K562 (cell line): ENCODE data around the gene PSMG3. TPM values are rescaled to one million over a fixed set of nuclear protein-coding genes. Genes with fewer than 3 reads are reported as not detected.

ENCODE experiments used
- ATAC-seq: fragments of 200-7000 bp; cut with Tn5 transposase; 3 replicates; pipeline ENCODE4 v1.9.1; 2020; ENCODE audit warnings: moderate library complexity
- BruUV-seq: library from RNA; stranded (reverse); fragments of 400-500 nt; replicated peaks from 2 replicates; lab custom pipeline; 2021; lab: Mats Ljungman, UMichigan
- CTCF ChIA-PET: fragments of 300-600 bp; formaldehyde crosslinking; extraction: SDS; loops from one replicate; lab custom pipeline; 2021; ENCODE audit warnings: low intra/inter-chr PET ratio; lab: Yijun Ruan, JAX
- POLR2A ChIA-PET: fragments of 300-600, 350-650 bp; sonication (Branson Sonifier 250); formaldehyde crosslinking; extraction: SDS; loops from one replicate; lab custom pipeline; 2021; ENCODE audit warnings: antibody characterized with exemption, inconsistent platforms; lab: Yijun Ruan, JAX
- DNase-seq, 4 experiments: peaks; one replicate each; pipeline versions ENCODE4 v3.0.0 to v3.0.0-alpha.2; 2011 to 2018; ENCODE audit warnings: low spot score in 3 of 4, mixed read lengths in 3 of 4; ENCODE audit errors: extremely low read depth in 1 of 4
- FAIRE-seq: peaks from 2 replicates; lab custom pipeline; 2011; peaks lifted over from hg19 to GRCh38; lab: Jason Lieb, UNC
- H2AFZ ChIP-seq: 2 replicates; pipeline ENCODE4 v1.6.0; 2011; ENCODE audit warnings: low read depth, low read length, control low read depth, inconsistent platforms
- H3K27ac ChIP-seq: fragments of 200-600 bp; 3 replicates; pipeline ENCODE4 v1.8.0; 2011; ENCODE audit warnings: low read depth, mild to moderate bottlenecking, control low read depth, inconsistent platforms, low read length, moderate library complexity, mixed read lengths; ENCODE audit errors: extremely low read depth
- H3K27me3 ChIP-seq, 2 experiments: fragments of 300-600 bp in 1 of 2; 2 replicates in 1 of 2; 3 replicates in 1 of 2; pipeline versions ENCODE4 v1.6.0 to v1.8.0; 2011; ENCODE audit warnings: inconsistent platforms in 2 of 2, low read length in 2 of 2, mild to moderate bottlenecking in 1 of 2, mixed read lengths in 1 of 2, moderate library complexity in 1 of 2; ENCODE audit not compliant: control insufficient read depth in 2 of 2, insufficient read depth in 2 of 2
- H3K36me3 ChIP-seq: fragments of 300-600 bp; 3 replicates; pipeline ENCODE4 v1.8.0; 2011; ENCODE audit warnings: mild to moderate bottlenecking, low read length, inconsistent platforms; ENCODE audit not compliant: control insufficient read depth, insufficient read depth
- H3K4me1 ChIP-seq, 2 experiments: fragments of 200-600 bp in 1 of 2; replicated peaks in 1 of 2; 2 replicates in 1 of 2; 3 replicates in 1 of 2; pipeline versions ENCODE4 v1.5.1 to v1.8.0; 2011; ENCODE audit warnings: inconsistent platforms in 2 of 2, low read length in 2 of 2, mild to moderate bottlenecking in 1 of 2, mixed read lengths in 1 of 2, moderate library complexity in 1 of 2; ENCODE audit not compliant: control insufficient read depth in 2 of 2, insufficient read depth in 2 of 2
- H3K4me2 ChIP-seq: 2 replicates; pipeline ENCODE4 v1.6.1; 2011; ENCODE audit warnings: low read length, control low read depth, inconsistent platforms, mixed read lengths; ENCODE audit not compliant: insufficient read depth
- H3K4me3 ChIP-seq: fragments of 200-600 bp; sonication (generic), shearing (Covaris generic); 2 replicates; pipeline ENCODE4 v1.5.1; 2016; ENCODE audit warnings: control low read depth, inconsistent platforms
- H3K79me2 ChIP-seq: fragments of 200-600 bp; 3 replicates; pipeline ENCODE4 v1.8.0; 2011; ENCODE audit warnings: low read length, inconsistent platforms; ENCODE audit not compliant: control insufficient read depth, insufficient read depth
- H3K9ac ChIP-seq, 2 experiments: 2 replicates each; pipeline versions ENCODE4 v1.6.0 to v1.6.1; 2011; ENCODE audit warnings: low read depth in 2 of 2, low read length in 2 of 2, control low read depth in 1 of 2, inconsistent platforms in 1 of 2, mild to moderate bottlenecking in 1 of 2, mixed read lengths in 1 of 2; ENCODE audit not compliant: insufficient read depth in 1 of 2
- H3K9me1 ChIP-seq: one replicate; pipeline ENCODE4 v1.6.0; 2011; ENCODE audit warnings: inconsistent platforms, mild to moderate bottlenecking, low read length, moderate library complexity; ENCODE audit not compliant: control insufficient read depth, insufficient read depth
- H3K9me3 ChIP-seq: replicated peaks from 2 replicates; pipeline ENCODE4 v1.5.1; 2011; ENCODE audit warnings: low read depth, low read length, inconsistent platforms; ENCODE audit not compliant: control insufficient read depth, insufficient read depth
- H4K20me1 ChIP-seq: replicated peaks from 2 replicates; pipeline ENCODE4 v1.6.1; 2011; ENCODE audit warnings: low read length, inconsistent platforms, mixed read lengths; ENCODE audit not compliant: control insufficient read depth, insufficient read depth
- ASH1L ChIP-seq: fragments of 450-650 bp; IDR thresholded peaks from 2 replicates; pipeline ENCODE4 v1.6.1; 2018; ENCODE audit warnings: borderline replicate concordance, mild to moderate bottlenecking, low read depth; ENCODE audit not compliant: partially characterized antibody
- E2F5 ChIP-seq: sonication (generic); formaldehyde crosslinking; IDR thresholded peaks from 2 replicates; pipeline ENCODE4 v1.8.0; 2022; ENCODE audit warnings: mild to moderate bottlenecking, missing genetic modification reagents
- FOXK2 ChIP-seq, 2 experiments: fragments of 450-650 bp; IDR thresholded peaks in 1 of 2; conservative IDR thresholded peaks in 1 of 2; 2 replicates each; pipeline ENCODE4 v1.6.1; 2016; ENCODE audit warnings: low read depth in 2 of 2, mild to moderate bottlenecking in 1 of 2
- IRF9 ChIP-seq: fragments of 450-650 bp; IDR thresholded peaks from 2 replicates; pipeline ENCODE4 v1.6.1; 2016; ENCODE audit warnings: missing biosample characterization, missing genetic modification characterization
- KLF1 ChIP-seq: fragments of 450-650 bp; IDR thresholded peaks from 2 replicates; pipeline ENCODE4 v1.6.1; 2016; ENCODE audit warnings: missing genetic modification characterization, missing compliant biosample characterization
- NR2C1 ChIP-seq, 2 experiments: fragments of 450-650 bp; IDR thresholded peaks; 2 replicates each; pipeline ENCODE4 v1.6.1; 2017; ENCODE audit warnings: mild to moderate bottlenecking in 2 of 2, antibody characterized with exemption in 1 of 2, inconsistent platforms in 1 of 2, missing compliant biosample characterization in 1 of 2, missing genetic modification characterization in 1 of 2
- NR3C1 ChIP-seq: sonication (generic); formaldehyde crosslinking; IDR thresholded peaks from 2 replicates; pipeline ENCODE4 v1.8.1; 2022; ENCODE audit warnings: missing genetic modification reagents
- PRPF4 ChIP-seq: fragments of 200-400 bp; formaldehyde crosslinking; IDR thresholded peaks from one replicate; pipeline ENCODE4 v1.6.1; 2017; ENCODE audit warnings: low read length, low read depth, mild to moderate bottlenecking; ENCODE audit not compliant: insufficient read depth, poor library complexity, severe bottlenecking
- SAFB ChIP-seq: fragments of 200-400 bp; formaldehyde crosslinking; IDR thresholded peaks from 2 replicates; pipeline ENCODE4 v1.6.1; 2017; ENCODE audit warnings: low read depth, low read length, borderline replicate concordance
- SAP30 ChIP-seq: fragments of 200-600 bp; sonication (generic); IDR thresholded peaks from 2 replicates; pipeline ENCODE4 v1.6.1; 2012; ENCODE audit warnings: borderline replicate concordance, low read depth, mild to moderate bottlenecking, moderate library complexity, low read length, control low read depth, inconsistent platforms; ENCODE audit not compliant: insufficient read depth, poor library complexity, severe bottlenecking
- SP1 ChIP-seq: sonication (generic); formaldehyde crosslinking; IDR thresholded peaks from 2 replicates; pipeline ENCODE4 v1.8.1; 2022; ENCODE audit warnings: mild to moderate bottlenecking, missing genetic modification reagents
- TCF7 ChIP-seq: sonication (generic); IDR thresholded peaks from 2 replicates; pipeline ENCODE4 v1.6.1; 2016; ENCODE audit warnings: antibody characterized with exemption, borderline replicate concordance
- ZBED1 ChIP-seq: IDR thresholded peaks from 2 replicates; pipeline ENCODE4 v1.6.1; 2014
- ZNF584 ChIP-seq: fragments of 200-800 bp; sonication (Bioruptor generic); IDR thresholded peaks from 2 replicates; pipeline ENCODE4 v1.6.1; 2016; ENCODE audit warnings: low read depth, mild to moderate bottlenecking, missing genetic modification characterization, missing compliant biosample characterization
- ZNF785 ChIP-seq: fragments of 250-450 bp; sonication (Bioruptor Pico); IDR thresholded peaks from 2 replicates; pipeline ENCODE4 v1.4.0; 2020; ENCODE audit warnings: mild to moderate bottlenecking
- WGBS: fragments of 100-300 bp; shearing (Covaris generic); methylation state at CpG from one replicate; pipeline ENCODE4 v1.1.6; 2016; ENCODE audit warnings: low coverage, mixed read lengths; ENCODE audit not compliant: insufficient coverage; ENCODE audit errors: missing lambda C conversion rate; 5-methylcytosine and 5-hydroxymethylcytosine counted together
- in situ Hi-C: fragments of 300-500 bp; cut with MboI; formaldehyde crosslinking; loops from 4 replicates; pipeline ENCODE4 v1.15.0; 2018; ENCODE audit warnings: inconsistent platforms, mixed read lengths
- intact Hi-C: fragments of 100-400 bp; cut with micrococcal nuclease; formaldehyde crosslinking; loops from 2 replicates; pipeline ENCODE4 v1.14.2; 2022
- polyA plus RNA-seq, 8 experiments: library from polyadenylated mRNA; depleted of rRNA in 4 of 8; stranded (reverse) in 5 of 8; unstranded in 3 of 8; fragments of >200 nt; fragmentation: Nextera tagmentation in 2 of 8; fragmentation: Illumina TruSeq in 1 of 8; extraction: Ambion mirVana in 2 of 8; extraction: Trizol in 1 of 8; gene quantifications; 2 replicates each; pipeline versions ENCODE4 v1.2.1 to v1.2.3, GENCODE V29; 2011 to 2014; ENCODE audit warnings: inconsistent platforms in 1 of 8, missing spikeins in 1 of 8
- total RNA-seq, 7 experiments: library from RNA; depleted of rRNA in 6 of 7; stranded (reverse); fragments of >200 nt in 6 of 7; fragmentation: Illumina TruSeq in 2 of 7; extraction: Trizol in 2 of 7; gene quantifications; 2 replicates each; pipeline versions ENCODE4 v1.2.1 to v1.2.3, GENCODE V29; 2011 to 2021; ENCODE audit warnings: low replicate concordance in 1 of 7
- TF ChIP-seq, protein P1 (sequence below), 2 experiments: fragments of 450-650 bp in 1 of 2; sonication (generic) in 1 of 2; formaldehyde crosslinking in 1 of 2; IDR thresholded peaks in 1 of 2; conservative IDR thresholded peaks in 1 of 2; 2 replicates each; pipeline versions ENCODE4 v1.6.1 to v1.8.1; 2016 to 2023; ENCODE audit warnings: mild to moderate bottlenecking in 2 of 2, moderate library complexity in 2 of 2, inconsistent platforms in 1 of 2, missing genetic modification reagents in 1 of 2

The PSMG3 gene
- total and polyA plus RNA-seq, 9 of the 15 experiments (the other 6 are each of a cell fraction or from before 2014, with no cell fraction given), result 34.8 to 122 (median 80.1) TPM

DNA sequence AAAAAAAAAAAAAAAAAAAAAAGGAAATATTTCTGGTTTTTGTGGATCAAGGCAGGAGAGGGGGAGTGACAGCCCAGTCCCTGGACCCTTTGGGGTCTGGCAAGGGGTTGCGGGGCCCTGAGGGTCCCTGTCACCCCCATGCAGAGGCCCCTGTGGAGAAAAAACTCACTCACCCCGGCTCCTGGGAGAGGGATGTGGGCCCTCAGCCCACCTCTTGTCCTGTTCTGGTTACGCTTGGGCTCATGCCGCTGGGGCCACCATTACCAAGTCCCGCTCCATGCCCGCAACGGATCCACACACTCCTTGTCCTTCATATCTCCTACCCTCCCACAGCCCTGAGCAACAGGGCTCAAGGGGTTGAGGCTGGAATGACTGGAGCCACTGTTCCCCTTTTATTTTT lies 12.8 kb downstream of the PSMG3 start:
- Histone ChIP-seq H3K4me3 (no peak overlapping the region), H3K27me3 (no peaks in the 10 kb centered on the region), H3K9me1 (no peaks in the 10 kb centered on the region), H2AFZ (no peak overlapping the region), H3K9ac (no peak overlapping the region), H3K79me2 (no peaks in the 10 kb centered on the region), H3K4me2 (no peak overlapping the region), H3K9me3 (no peaks in the 10 kb centered on the region), H3K27ac (no peak overlapping the region), H3K36me3 (no peaks in the 10 kb centered on the region), H4K20me1 (no peaks in the 10 kb centered on the region), H3K4me1 (peaks cover 0 to 70% of the 10 kb centered on the region in 2 experiments; a peak in 4 of 5 replicates)
- FAIRE-seq (no peak), DNase-seq (no peak), ATAC-seq (no peak)
- BruUV-seq, result no TSS peak
- POLR2A ChIA-PET, result no interaction called here
- intact Hi-C loops (loop anchor here (5.0 kb wide), 1 partner anchor 50 kb away; no protein-coding TSS in a partner anchor), in situ Hi-C loops (no loop called here)
- CTCF ChIA-PET, result interaction anchor here (0.7 to 1.2 kb wide), 2 partner anchors 52 to 53 kb away, joined by 3 to 6 read pairs; partner anchors contain the start of gene INTS1
- WGBS, result 80% methylated on average over 6 of the region's 7 CpGs
- TF ChIP-seq ZNF785 (CRISPR knock-in tag) (no peak), NR3C1 (no peak), PRPF4 (no peak), KLF1 (tag) (no peak), ASH1L (no peak), ZBED1 (no peak), NR2C1 (IDR thresholded peaks at IDR 0.05) (no peak), NR2C1 (tag; IDR thresholded peaks at IDR 0.05) (no peak), SAFB (no peak), TCF7 (no peak), FOXK2 (conservative IDR thresholded peaks at IDR 0.05 in 1 of 2, IDR thresholded peaks at IDR 0.05 in 1 of 2; ENCODE audit: low read depth in 2 of 2) (no peak), SAP30 (no peak), IRF9 (tag) (no peak), E2F5 (CRISPR knock-in tag) (no peak), SP1 (CRISPR knock-in tag) (no peak), ZNF584 (CRISPR knock-in tag) (no peak)
- TF ChIP-seq, protein P1, sequence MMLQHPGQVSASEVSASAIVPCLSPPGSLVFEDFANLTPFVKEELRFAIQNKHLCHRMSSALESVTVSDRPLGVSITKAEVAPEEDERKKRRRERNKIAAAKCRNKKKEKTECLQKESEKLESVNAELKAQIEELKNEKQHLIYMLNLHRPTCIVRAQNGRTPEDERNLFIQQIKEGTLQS (IDR thresholded peaks at IDR 0.05), result no peak
- TF ChIP-seq, protein P1 (CRISPR knock-in tag; conservative IDR thresholded peaks at IDR 0.05), result no peak
